HAP-1 (cell line): ENCODE data around the gene PRKN.

ENCODE experiments used
- DNase-seq, 2 experiments: peaks; one replicate each; pipeline ENCODE4 v3.0.0-alpha.2; 2016 to 2020; ENCODE audit warnings: low spot score in 2 of 2
- H3K27me3 ChIP-seq: fragments of 250-450 bp; sonication (Bioruptor Pico); 2 replicates; pipeline ENCODE4 v1.5.1; 2020; ENCODE audit warnings: low read depth, mild to moderate bottlenecking, moderate library complexity
- H3K36me3 ChIP-seq: fragments of 250-450 bp; sonication (Bioruptor Pico); replicated peaks from 2 replicates; pipeline ENCODE4 v1.5.1; 2020; ENCODE audit warnings: mild to moderate bottlenecking
- H3K4me1 ChIP-seq: fragments of 250-450 bp; sonication (Bioruptor Pico); 2 replicates; pipeline ENCODE4 v1.5.1; 2020; ENCODE audit warnings: mild to moderate bottlenecking
- H3K4me3 ChIP-seq: fragments of 250-450 bp; sonication (Bioruptor Pico); 2 replicates; pipeline ENCODE4 v1.5.1; 2020; ENCODE audit warnings: mild to moderate bottlenecking, moderate library complexity
- H3K9me3 ChIP-seq: fragments of 250-450 bp; sonication (Bioruptor Pico); 2 replicates; pipeline ENCODE4 v1.5.1; 2020; ENCODE audit warnings: mild to moderate bottlenecking, moderate library complexity
- in situ Hi-C: fragments of 300-500 bp; cut with MboI; formaldehyde crosslinking; loops from 3 replicates; pipeline ENCODE4 v1.14.3; 2020; ENCODE audit warnings: low sequenced_read_pairs, inconsistent platforms, mixed read lengths

Gene PRKN

GRCh38 chr6:161377116-161377515 is 1350.5 kb downstream of the PRKN start:
- no peak overlapping the region for H3K4me3 ChIP-seq
- H3K27me3 ChIP-seq: no peaks in the 10 kb centered on the region
- H3K4me1 ChIP-seq: no peaks in the 10 kb centered on the region
- H3K9me3 ChIP-seq: no peaks in the 10 kb centered on the region
- no peak for DNase-seq
- H3K36me3 ChIP-seq: no peaks in the 10 kb centered on the region
- in situ Hi-C loops: loop anchor here (5.0 kb wide), 1 partner anchor 630 kb away; no protein-coding TSS in a partner anchor

- Histone ChIP-seq H3K36me3 (no peaks in the 10 kb centered on the region), H3K9me3 (no peaks in the 10 kb centered on the region), H3K4me3 (no peak overlapping the region), H3K4me1 (no peaks in the 10 kb centered on the region), H3K27me3 (no peaks in the 10 kb centered on the region)
- no peak for DNase-seq
- in situ Hi-C loops: loop anchor here (5.0 kb wide), 1 partner anchor 629 kb away; no protein-coding TSS in a partner anchor
Observed at GRCh38 chr6:161376367-161376766, 1351.2 kb downstream of the PRKN start.

- Histone ChIP-seq H3K27me3 (no peaks in the 10 kb centered on the region), H3K4me1 (no peaks in the 10 kb centered on the region), H3K9me3 (no peaks in the 10 kb centered on the region), H3K36me3 (no peaks in the 10 kb centered on the region), H3K4me3 (no peak overlapping the region)
- DNase-seq: peak in 1 of 2 experiments; percentile 36
- in situ Hi-C loops: loop anchor here (5.0 kb wide), 2 partner anchors 443 to 628 kb away; no protein-coding TSS in a partner anchor
Observed at GRCh38 chr6:161374971-161375873, 1352.3 kb downstream of the PRKN start.

GRCh38 chr6:161373905-161374451 is 1353.6 kb downstream of the PRKN start:
- no peaks in the 10 kb centered on the region for H3K27me3 ChIP-seq
- H3K4me1 ChIP-seq: no peaks in the 10 kb centered on the region
- in situ Hi-C loops: loop anchor here (5.0 kb wide), 1 partner anchor 442 kb away; no protein-coding TSS in a partner anchor
- no peaks in the 10 kb centered on the region for H3K9me3 ChIP-seq
- DNase-seq: peak; percentile 59 to 86
- H3K36me3 ChIP-seq: no peaks in the 10 kb centered on the region
- no peak overlapping the region for H3K4me3 ChIP-seq

GRCh38 chr6:161372422-161372793 is 1355.2 kb downstream of the PRKN start:
- no peaks in the 10 kb centered on the region for H3K27me3 ChIP-seq
- DNase-seq: no peak
- no peak overlapping the region for H3K4me3 ChIP-seq
- H3K4me1 ChIP-seq: no peaks in the 10 kb centered on the region
- H3K9me3 ChIP-seq: no peaks in the 10 kb centered on the region
- in situ Hi-C loops: loop anchor here (5.0 kb wide), 1 partner anchor 440 kb away; no protein-coding TSS in a partner anchor
- H3K36me3 ChIP-seq: no peaks in the 10 kb centered on the region

- Histone ChIP-seq H3K4me1 (no peaks in the 10 kb centered on the region), H3K27me3 (no peaks in the 10 kb centered on the region), H3K36me3 (no peaks in the 10 kb centered on the region), H3K4me3 (no peak overlapping the region), H3K9me3 (no peaks in the 10 kb centered on the region)
- in situ Hi-C loops: loop anchor here (5.0 kb wide), 1 partner anchor 439 kb away; no protein-coding TSS in a partner anchor
- DNase-seq: peak; percentile 71 to 75
Observed at GRCh38 chr6:161370880-161371279, 1356.7 kb downstream of the PRKN start.

- in situ Hi-C loops: no loop called here
- Histone ChIP-seq H3K9me3 (no peaks in the 10 kb centered on the region), H3K4me3 (no peak overlapping the region), H3K36me3 (no peaks in the 10 kb centered on the region), H3K27me3 (no peaks in the 10 kb centered on the region), H3K4me1 (no peaks in the 10 kb centered on the region)
- no peak for DNase-seq
Observed at GRCh38 chr6:161369339-161369738, 1358.2 kb downstream of the PRKN start.

- Histone ChIP-seq H3K4me1 (no peaks in the 10 kb centered on the region), H3K4me3 (no peak overlapping the region), H3K36me3 (no peaks in the 10 kb centered on the region), H3K27me3 (no peaks in the 10 kb centered on the region), H3K9me3 (0 out of 2 replicates have a peak, but pooled peaks cover 2% of the 10 kb centered on the region)
- in situ Hi-C loops: no loop called here
- DNase-seq: no peak
Observed at GRCh38 chr6:161368514-161368913, 1359.1 kb downstream of the PRKN start.

GRCh38 chr6:161367472-161367871 is 1360.1 kb downstream of the PRKN start:
- Histone ChIP-seq H3K9me3 (0 out of 2 replicates have a peak, but pooled peaks cover 5% of the 10 kb centered on the region), H3K36me3 (no peaks in the 10 kb centered on the region), H3K4me3 (no peak overlapping the region), H3K4me1 (no peaks in the 10 kb centered on the region), H3K27me3 (no peaks in the 10 kb centered on the region)
- DNase-seq: no peak
- in situ Hi-C loops: no loop called here

GRCh38 chr6:161366301-161366923 is 1361.2 kb downstream of the PRKN start:
- 0 out of 2 replicates have a peak, but pooled peaks cover 5% of the 10 kb centered on the region for H3K9me3 ChIP-seq
- H3K27me3 ChIP-seq: no peaks in the 10 kb centered on the region
- H3K4me1 ChIP-seq: no peaks in the 10 kb centered on the region
- H3K36me3 ChIP-seq: no peaks in the 10 kb centered on the region
- DNase-seq: no peak
- H3K4me3 ChIP-seq: no peak overlapping the region
- in situ Hi-C loops: no loop called here

GRCh38 chr6:161365633-161366032 is 1361.9 kb downstream of the PRKN start:
- DNase-seq: no peak
- in situ Hi-C loops: no loop called here
- no peaks in the 10 kb centered on the region for H3K4me1 ChIP-seq

GRCh38 chr6:161363286-161363685 is 1364.3 kb downstream of the PRKN start:
- H3K4me3 ChIP-seq: no peak overlapping the region
- in situ Hi-C loops: no loop called here
- H3K36me3 ChIP-seq: no peaks in the 10 kb centered on the region
- 0 out of 2 replicates have a peak, but pooled peaks cover 5% of the 10 kb centered on the region for H3K9me3 ChIP-seq
- DNase-seq: no peak
- no peaks in the 10 kb centered on the region for H3K27me3 ChIP-seq
- no peaks in the 10 kb centered on the region for H3K4me1 ChIP-seq

More at GRCh38 chr6:161365633-161366032, 1361.9 kb downstream of the PRKN start:
- Histone ChIP-seq H3K27me3 (no peaks in the 10 kb centered on the region), H3K4me3 (no peak overlapping the region), H3K9me3 (0 out of 2 replicates have a peak, but pooled peaks cover 5% of the 10 kb centered on the region), H3K36me3 (no peaks in the 10 kb centered on the region)

- no peak overlapping the region for H3K4me3 ChIP-seq
- in situ Hi-C loops: no loop called here
- no peaks in the 10 kb centered on the region for H3K27me3 ChIP-seq
- H3K9me3 ChIP-seq: 0 out of 2 replicates have a peak, but pooled peaks cover 5% of the 10 kb centered on the region
- DNase-seq: no peak
- no peaks in the 10 kb centered on the region for H3K36me3 ChIP-seq
- H3K4me1 ChIP-seq: no peaks in the 10 kb centered on the region
Observed at GRCh38 chr6:161362266-161362665, 1365.3 kb downstream of the PRKN start.
